Activated naive CD4-positive, alpha-beta T cell treated with anti-CD3 and anti-CD28 coated beads, Interleukin-2, amount 50 U/mL, for 72 hours (primary cell): ENCODE measurements around the gene LYSMD4. TPM values are rescaled to one million over a fixed set of nuclear protein-coding genes. Genes with fewer than 3 reads are reported as not detected.
"Not testable (repeated sequence)": the region's sequence is repeated elsewhere in the genome, so short reads cannot be mapped to it uniquely, and the experiment has no call there.

ENCODE experiments used
- ATAC-seq, 2 donors: fragments of 150-1000 bp; cut with Tn5 transposase; 2 replicates each; pipeline ENCODE4 v1.10.0; 2021; ENCODE audit warnings: mild to moderate bottlenecking in 2 of 2, moderate library complexity in 2 of 2
- DNase-seq, 2 donors: peaks; one replicate each; pipeline ENCODE4 v3.0.0; 2021 to 2022; ENCODE audit warnings: low spot score in 2 of 2
- H3K27ac Mint-ChIP-seq, 2 donors: one replicate each; pipeline ENCODE4 v1.8.0; 2022; ENCODE audit warnings: mild to moderate bottlenecking in 2 of 2, mixed read lengths in 2 of 2
- H3K36me3 Mint-ChIP-seq, 2 donors: one replicate each; pipeline ENCODE4 v1.8.0; 2022; ENCODE audit warnings: mixed read lengths in 2 of 2
- H3K9me3 Mint-ChIP-seq, 2 donors: one replicate each; pipeline ENCODE4 v1.8.0; 2022; ENCODE audit warnings: mixed read lengths in 2 of 2
- total RNA-seq, 2 donors: library from RNA; stranded (reverse); gene quantifications; one replicate each; pipeline ENCODE4 v1.2.3, GENCODE V29; 2022

LYSMD4 gene
- total RNA-seq, 2 donors from 2014 or later = 5.8 to 7.3 TPM

DNA sequence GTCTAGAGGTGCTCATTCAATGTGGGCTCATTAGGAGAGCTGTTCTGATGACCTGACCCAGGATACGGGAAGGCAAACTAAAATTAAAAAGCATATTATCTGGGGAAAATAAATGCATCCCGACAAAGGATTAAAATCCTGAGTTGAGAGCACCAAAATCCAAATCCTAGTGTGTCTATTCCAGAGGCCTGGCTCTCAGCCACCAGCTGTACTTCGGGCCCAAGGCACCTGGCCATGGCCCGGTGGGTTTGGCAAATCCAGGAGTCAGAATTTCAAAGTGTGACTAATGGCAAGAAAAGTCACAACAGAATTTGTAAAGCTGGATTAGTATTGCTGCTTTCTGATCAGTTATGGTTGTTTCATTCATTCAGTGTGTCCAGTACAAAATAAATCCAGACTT lies 2.6 kb upstream of the LYSMD4 start:
- DNase-seq (no peak), ATAC-seq (no peak)
- Mint-ChIP-seq H3K9me3 (no peaks in the 10 kb centered on the region), H3K27ac (no peak overlapping the region), H3K36me3 (peaks cover 4 to 5% of the 10 kb centered on the region in 2 donors)

- DNase-seq = no peak
- no peak for ATAC-seq
- peaks cover 4 to 5% of the 10 kb centered on the region in 2 donors for H3K36me3 Mint-ChIP-seq
- H3K27ac Mint-ChIP-seq = peak overlapping the region in 1 of 2 donors; percentile 4
- no peaks in the 10 kb centered on the region for H3K9me3 Mint-ChIP-seq
Measured at GRCh38 chr15:99734575-99734974, 1.3 kb upstream of the LYSMD4 start.

GRCh38 chr15:99734040-99734291 lies 729 bp upstream of the LYSMD4 start:
- ATAC-seq, H3K9me3 Mint-ChIP-seq, DNase-seq: not testable (repeated sequence)

GRCh38 chr15:99732751-99733267 lies 428 bp downstream of the LYSMD4 start:
- H3K27ac Mint-ChIP-seq = peak overlapping the region in 1 of 2 donors; percentile 22
- DNase-seq = no peak

More at GRCh38 chr15:99734040-99734291, 729 bp upstream of the LYSMD4 start:
- peak overlapping the region; percentile 96 to 98 for H3K27ac Mint-ChIP-seq
- H3K36me3 Mint-ChIP-seq = not testable (repeated sequence)

DNA sequence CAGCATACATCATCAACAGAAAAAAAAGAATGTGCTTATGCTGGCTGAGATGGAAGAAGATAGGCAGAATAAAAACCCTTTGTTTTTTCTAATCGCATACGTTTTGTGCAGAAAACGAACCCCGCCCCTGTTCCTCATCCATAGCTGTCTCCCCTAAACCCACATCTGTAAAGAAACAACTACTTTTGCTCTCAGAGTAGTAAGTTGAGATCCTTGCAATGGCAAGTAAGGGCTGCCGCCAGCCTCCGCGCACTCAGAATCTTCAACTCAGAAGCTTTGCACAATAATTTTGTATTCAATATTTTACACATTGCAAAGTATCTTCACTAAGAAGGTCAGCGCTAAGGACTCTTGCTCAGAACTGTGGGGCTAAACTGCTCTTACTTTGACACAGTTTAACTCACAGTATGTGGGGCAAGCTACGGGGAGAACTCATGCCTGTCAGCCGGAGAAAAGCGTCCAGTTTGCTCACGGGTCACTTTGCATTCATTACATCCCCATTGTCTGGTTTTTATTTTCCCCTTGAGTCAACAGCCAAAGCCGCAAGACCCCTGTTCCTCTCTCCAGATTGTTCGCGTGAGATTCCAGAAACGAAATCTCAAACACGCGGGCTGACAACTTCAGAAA lies 1.0 kb downstream of the LYSMD4 start:
- ATAC-seq (no peak), DNase-seq (no peak)
- no peaks in the 10 kb centered on the region for H3K9me3 Mint-ChIP-seq
- peaks cover 4 to 5% of the 10 kb centered on the region in 2 donors for H3K36me3 Mint-ChIP-seq
- H3K27ac Mint-ChIP-seq = peak overlapping the region in 1 of 2 donors; percentile 22

More at GRCh38 chr15:99732751-99733267, 428 bp downstream of the LYSMD4 start:
- no peaks in the 10 kb centered on the region for H3K9me3 Mint-ChIP-seq
- peak in 1 of 2 donors; percentile 0 for ATAC-seq
- H3K36me3 Mint-ChIP-seq = peaks cover 4 to 5% of the 10 kb centered on the region in 2 donors

- Mint-ChIP-seq H3K9me3 (no peaks in the 10 kb centered on the region), H3K27ac (no peak overlapping the region), H3K36me3 (peaks cover 4 to 5% of the 10 kb centered on the region in 2 donors)
- ATAC-seq (no peak), DNase-seq (no peak)
Measured at GRCh38 chr15:99731336-99732123, 1.7 kb downstream of the LYSMD4 start.

GRCh38 chr15:99729920-99730319 lies 3.3 kb downstream of the LYSMD4 start:
- H3K9me3 Mint-ChIP-seq = no peaks in the 10 kb centered on the region
- peaks cover 4 to 5% of the 10 kb centered on the region in 2 donors for H3K36me3 Mint-ChIP-seq
- no peak overlapping the region for H3K27ac Mint-ChIP-seq
- ATAC-seq (no peak), DNase-seq (no peak)

DNA sequence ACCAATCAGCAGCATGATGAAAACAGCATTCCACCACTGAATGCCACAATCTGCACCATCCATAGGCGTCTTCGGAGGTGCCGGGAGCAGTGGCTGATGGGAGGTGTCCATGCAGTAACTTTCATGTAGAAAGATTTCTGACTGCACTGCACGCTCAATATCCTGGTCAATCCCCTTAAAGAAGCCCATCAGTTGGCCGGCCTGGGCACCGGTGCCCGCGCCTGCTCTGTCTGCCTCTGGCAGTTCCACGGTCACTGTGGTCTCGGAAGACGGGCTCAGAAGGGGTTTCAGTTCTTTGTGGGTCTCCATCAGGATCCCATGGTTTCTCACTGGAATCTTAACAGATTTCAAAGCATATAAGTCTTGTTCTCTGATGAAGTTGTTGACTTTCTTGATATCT lies 3.9 kb downstream of the LYSMD4 start:
- DNase-seq (no peak), ATAC-seq (no peak)
- H3K9me3 Mint-ChIP-seq = no peaks in the 10 kb centered on the region
- peaks cover 4 to 5% of the 10 kb centered on the region in 2 donors for H3K36me3 Mint-ChIP-seq
- H3K27ac Mint-ChIP-seq = no peak overlapping the region

DNA sequence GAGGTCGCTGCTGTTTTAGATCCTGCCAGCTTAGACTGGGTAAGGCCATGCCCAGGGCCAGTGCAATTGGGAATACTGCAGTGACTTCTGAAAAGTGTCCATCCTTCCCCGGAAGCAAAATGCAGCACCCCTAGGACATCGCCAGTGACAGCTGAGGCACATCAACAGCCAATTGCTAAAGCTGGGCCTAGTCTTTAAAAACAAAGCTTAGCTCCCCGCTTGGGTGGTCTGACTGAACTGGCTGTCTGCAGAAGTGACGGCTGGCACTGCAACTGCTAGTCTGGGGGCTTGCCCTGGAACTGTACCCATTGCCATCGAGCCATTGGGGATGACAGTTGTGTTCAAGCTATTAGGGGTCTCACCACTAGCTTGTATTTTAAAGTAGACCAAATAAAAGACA lies 4.3 kb downstream of the LYSMD4 start:
- no peak for ATAC-seq
- H3K27ac Mint-ChIP-seq = no peak overlapping the region
- H3K9me3 Mint-ChIP-seq = no peaks in the 10 kb centered on the region
- no peak for DNase-seq
- H3K36me3 Mint-ChIP-seq = peaks cover 4 to 5% of the 10 kb centered on the region in 2 donors

- DNase-seq (no peak), ATAC-seq (no peak)
- no peaks in the 10 kb centered on the region for H3K9me3 Mint-ChIP-seq
- H3K27ac Mint-ChIP-seq = no peak overlapping the region
- H3K36me3 Mint-ChIP-seq = peaks cover 0 to 4% of the 10 kb centered on the region in 2 donors
Measured at GRCh38 chr15:99727733-99728132, 5.5 kb downstream of the LYSMD4 start.

- ATAC-seq = no peak
Measured at GRCh38 chr15:99727330-99727729, 5.9 kb downstream of the LYSMD4 start.

DNA sequence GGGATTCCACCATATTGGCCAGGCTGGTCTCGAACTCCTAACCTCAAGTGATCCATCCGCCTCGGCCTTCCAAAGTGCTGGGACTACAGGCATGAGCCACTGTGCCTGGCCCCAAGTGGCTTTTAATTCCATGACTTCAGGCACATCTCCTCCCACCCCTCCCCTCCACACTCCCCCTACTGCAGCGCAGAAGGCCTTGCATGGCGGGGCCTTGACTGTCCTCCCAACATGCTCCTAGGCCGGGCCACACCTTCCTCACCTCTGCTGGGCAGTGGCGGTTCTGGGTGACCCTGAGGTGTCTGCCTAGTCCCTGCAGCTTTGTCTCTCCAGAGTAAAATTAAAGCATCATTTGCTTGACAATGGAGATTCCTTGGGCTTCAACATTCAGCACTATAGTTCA lies 6.9 kb downstream of the LYSMD4 start:
- H3K9me3 Mint-ChIP-seq = no peaks in the 10 kb centered on the region
- no peak for DNase-seq
- no peaks in the 10 kb centered on the region for H3K36me3 Mint-ChIP-seq
- ATAC-seq = no peak
- H3K27ac Mint-ChIP-seq = no peak overlapping the region

More at GRCh38 chr15:99727330-99727729, 5.9 kb downstream of the LYSMD4 start:
- Mint-ChIP-seq H3K9me3 (no peaks in the 10 kb centered on the region), H3K36me3 (peaks cover 0 to 4% of the 10 kb centered on the region in 2 donors), H3K27ac (no peak overlapping the region)
- DNase-seq = no peak

DNA sequence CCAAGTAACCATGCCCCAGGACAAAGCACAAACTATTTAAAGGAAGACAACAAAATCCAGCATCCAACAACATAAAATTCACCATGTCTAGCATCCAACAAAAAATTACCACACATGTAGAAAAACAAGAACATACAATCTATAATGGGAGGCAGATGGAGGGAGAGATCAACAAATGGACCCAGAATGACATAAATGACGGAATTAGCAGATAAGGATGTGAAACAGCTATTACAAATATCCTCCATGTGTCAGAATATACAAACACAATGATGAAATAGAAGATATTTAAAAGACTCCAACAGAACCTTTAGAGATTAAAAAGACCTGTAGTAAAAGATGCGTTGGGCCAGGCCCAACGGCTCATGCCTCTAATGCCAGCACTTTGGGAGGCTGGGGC lies 10.8 kb downstream of the LYSMD4 start:
- peaks cover 0 to 6% of the 10 kb centered on the region in 2 donors for H3K36me3 Mint-ChIP-seq
- H3K27ac Mint-ChIP-seq = no peak overlapping the region
- no peak for ATAC-seq
- H3K9me3 Mint-ChIP-seq = peaks cover 0 to 4% of the 10 kb centered on the region in 2 donors
- no peak for DNase-seq

GRCh38 chr15:99721896-99722295 lies 11.3 kb downstream of the LYSMD4 start:
- H3K27ac Mint-ChIP-seq = peak overlapping the region in 1 of 2 donors; percentile 84
- H3K9me3 Mint-ChIP-seq = peaks cover 0 to 4% of the 10 kb centered on the region in 2 donors
- ATAC-seq = no peak
- H3K36me3 Mint-ChIP-seq = peaks cover 0 to 6% of the 10 kb centered on the region in 2 donors
- no peak for DNase-seq

- ATAC-seq = peak in 1 of 2 donors; percentile 52
Measured at GRCh38 chr15:99721104-99721778, 12.0 kb downstream of the LYSMD4 start.

GRCh38 chr15:99720533-99720932 lies 12.7 kb downstream of the LYSMD4 start:
- peaks cover 0 to 4% of the 10 kb centered on the region in 2 donors for H3K9me3 Mint-ChIP-seq
- ATAC-seq (peak in 1 of 2 donors; percentile 50), DNase-seq (no peak)
- peaks cover 5 to 6% of the 10 kb centered on the region in 2 donors for H3K36me3 Mint-ChIP-seq
- H3K27ac Mint-ChIP-seq = peak overlapping the region; percentile 51 to 84

More at GRCh38 chr15:99721104-99721778, 12.0 kb downstream of the LYSMD4 start:
- DNase-seq = no peak
- Mint-ChIP-seq H3K36me3 (peaks cover 5 to 6% of the 10 kb centered on the region in 2 donors), H3K9me3 (peaks cover 0 to 4% of the 10 kb centered on the region in 2 donors), H3K27ac (peak overlapping the region; percentile 3 to 84)

DNA sequence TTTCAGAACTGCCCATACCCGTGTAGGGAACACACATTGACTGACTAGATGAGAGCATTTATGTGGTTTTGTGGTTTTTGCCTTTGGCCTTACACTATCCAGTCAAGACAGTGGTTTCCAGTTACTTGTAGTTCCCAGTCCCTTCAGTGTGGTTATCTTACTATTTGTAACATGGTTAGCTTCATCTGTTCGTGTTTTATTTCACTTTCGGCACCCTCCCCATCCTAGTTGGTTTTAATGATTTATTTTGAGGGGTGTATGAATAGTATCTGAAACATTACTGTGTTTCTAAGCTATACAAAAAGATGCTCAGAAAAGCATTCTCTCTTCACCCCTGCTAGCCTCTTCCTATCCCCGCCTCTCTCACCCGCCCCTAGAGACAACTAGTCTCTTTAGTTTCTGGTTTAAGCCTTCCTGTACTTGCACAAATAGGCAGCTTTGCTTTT lies 14.1 kb downstream of the LYSMD4 start:
- no peak for DNase-seq
- ATAC-seq = peak; percentile 40 to 72
- peak overlapping the region in 1 of 2 donors; percentile 30 for H3K27ac Mint-ChIP-seq
- H3K36me3 Mint-ChIP-seq = peaks cover 5 to 6% of the 10 kb centered on the region in 2 donors
- peaks cover 0 to 4% of the 10 kb centered on the region in 2 donors for H3K9me3 Mint-ChIP-seq
